GM21737 (cell line): ENCODE data around the gene BLZF1.
A peak's percentile ranks its signal among the peaks of the same experiment; 100 is the strongest.
"Not testable (repeated sequence)": the region's sequence is repeated elsewhere in the genome, so short reads cannot be mapped to it uniquely, and the experiment has no call there.

Experiments
- ATAC-seq: cut with Tn5 transposase; IDR thresholded peaks from one replicate; pipeline ENCODE4 v1.9.1; 2021; ENCODE audit warnings: mild to moderate bottlenecking, moderate library complexity; ENCODE audit not compliant: unreplicated experiment

The BLZF1 gene, protein sequence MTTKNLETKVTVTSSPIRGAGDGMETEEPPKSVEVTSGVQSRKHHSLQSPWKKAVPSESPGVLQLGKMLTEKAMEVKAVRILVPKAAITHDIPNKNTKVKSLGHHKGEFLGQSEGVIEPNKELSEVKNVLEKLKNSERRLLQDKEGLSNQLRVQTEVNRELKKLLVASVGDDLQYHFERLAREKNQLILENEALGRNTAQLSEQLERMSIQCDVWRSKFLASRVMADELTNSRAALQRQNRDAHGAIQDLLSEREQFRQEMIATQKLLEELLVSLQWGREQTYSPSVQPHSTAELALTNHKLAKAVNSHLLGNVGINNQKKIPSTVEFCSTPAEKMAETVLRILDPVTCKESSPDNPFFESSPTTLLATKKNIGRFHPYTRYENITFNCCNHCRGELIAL

DNA sequence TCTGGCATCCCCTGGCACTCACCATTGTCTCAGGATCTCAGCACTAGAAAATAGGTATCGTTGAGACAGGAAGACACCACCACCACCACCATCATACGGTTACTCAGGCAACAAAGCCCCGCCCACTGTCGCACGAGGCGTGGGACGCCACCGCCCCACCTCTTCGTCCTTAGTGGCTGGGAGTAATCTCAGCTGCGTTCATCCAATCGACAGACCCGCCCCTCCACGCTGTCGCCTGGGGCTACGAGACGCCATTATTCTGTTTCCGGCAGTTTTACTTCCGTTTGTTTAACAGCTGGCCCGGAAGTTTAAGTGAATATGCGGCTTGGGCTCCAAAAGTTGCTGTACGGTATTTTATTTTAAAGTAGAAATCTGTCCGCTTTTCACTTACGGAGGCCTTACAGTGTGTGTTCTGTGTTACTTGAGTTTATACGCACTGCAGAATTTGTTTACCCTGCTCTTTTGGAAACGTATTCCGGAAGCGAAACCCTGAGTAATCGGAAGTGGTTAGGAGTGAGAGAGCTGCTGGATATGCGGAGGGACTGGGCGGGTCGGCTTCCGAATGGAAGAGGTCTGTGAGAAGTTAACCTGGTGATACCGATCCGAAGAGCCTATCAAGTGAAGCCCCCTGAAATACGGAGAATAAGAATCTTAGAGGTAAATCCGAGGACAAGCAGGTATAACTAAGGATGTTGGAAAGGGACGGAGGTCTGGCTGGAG lies at the start of gene BLZF1, which contains the start of gene NME7:
BLZF1 (plus strand) TSS at position 510 of the 720 bp plus-strand sequence. CDS start 1,328 bp downstream, outside the sequence.
NME7 (minus strand) TSS at position 112 of the 720 bp plus-strand sequence; CDS start at position 25, 87 bp downstream.
- ATAC-seq, result peak; percentile 97

DNA sequence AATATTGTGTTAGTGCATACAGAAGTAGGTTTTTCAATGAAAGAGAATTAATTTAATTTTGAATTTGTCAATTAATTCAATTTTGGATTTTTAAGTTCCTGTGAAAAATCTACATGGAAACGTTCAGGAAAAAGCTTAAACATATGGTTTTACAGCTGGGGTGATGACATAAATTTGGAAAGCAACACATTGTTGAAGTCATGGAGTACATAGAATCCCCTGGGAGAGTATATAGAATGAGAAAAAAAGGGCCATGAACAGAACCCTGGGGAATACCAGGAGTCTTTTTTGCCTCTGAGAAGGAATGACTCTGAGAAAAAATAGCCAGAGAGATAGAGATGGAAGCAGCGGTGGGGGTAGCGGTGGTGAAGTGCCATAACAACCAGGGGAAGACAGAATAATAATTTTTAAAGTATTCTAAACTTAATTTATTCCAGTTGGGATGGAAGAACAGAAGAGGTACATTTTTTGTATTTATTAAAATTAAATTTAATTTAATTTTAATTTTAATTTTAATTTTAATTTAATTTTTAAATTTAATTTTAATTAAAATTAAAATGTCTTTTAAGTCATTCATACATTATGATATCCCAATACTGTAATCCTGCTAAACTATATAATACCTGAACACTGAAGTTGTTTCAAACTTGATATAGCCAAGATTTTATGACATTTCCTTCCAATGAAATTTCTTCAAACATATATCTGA lies 49.3 kb upstream of the BLZF1 start:
- no peak for ATAC-seq

DNA sequence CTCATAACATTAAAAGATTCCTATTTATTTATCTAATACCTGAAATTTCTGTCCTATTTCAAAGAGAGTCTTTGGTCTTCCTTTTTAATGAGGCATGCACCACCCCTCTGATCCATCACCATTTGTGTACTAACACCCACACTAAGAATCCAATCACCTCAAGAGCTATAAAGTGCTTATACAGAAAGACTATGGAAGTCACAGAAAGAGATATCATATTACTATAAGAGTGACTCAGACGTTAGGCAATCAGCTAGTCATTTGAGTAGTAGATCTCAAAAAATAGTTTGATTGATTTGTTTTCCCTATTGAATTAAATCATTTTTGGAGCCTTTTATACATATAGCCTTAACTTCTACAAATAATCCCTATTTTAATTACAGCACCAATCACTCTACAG lies 46.5 kb upstream of the BLZF1 start:
- ATAC-seq, result no peak

DNA sequence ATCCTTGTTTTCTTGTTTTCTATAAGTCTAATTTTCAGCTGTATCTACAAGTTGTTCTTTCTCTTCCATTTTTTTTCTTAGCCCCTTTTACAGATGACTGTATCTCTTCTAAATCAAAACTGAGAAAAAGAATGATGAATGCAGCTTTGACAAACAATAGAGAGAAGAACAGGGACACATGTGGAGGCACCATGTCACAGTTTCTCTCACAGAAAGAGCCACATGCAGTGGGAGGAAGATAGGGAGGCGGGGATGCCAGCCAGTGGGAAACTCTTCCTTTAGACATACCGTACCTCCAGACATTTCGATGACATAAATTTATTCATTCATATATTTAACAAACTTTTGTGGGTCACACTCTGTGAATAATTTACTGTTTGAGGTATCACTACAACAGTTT lies 45.9 kb upstream of the BLZF1 start:
- no peak for ATAC-seq

DNA sequence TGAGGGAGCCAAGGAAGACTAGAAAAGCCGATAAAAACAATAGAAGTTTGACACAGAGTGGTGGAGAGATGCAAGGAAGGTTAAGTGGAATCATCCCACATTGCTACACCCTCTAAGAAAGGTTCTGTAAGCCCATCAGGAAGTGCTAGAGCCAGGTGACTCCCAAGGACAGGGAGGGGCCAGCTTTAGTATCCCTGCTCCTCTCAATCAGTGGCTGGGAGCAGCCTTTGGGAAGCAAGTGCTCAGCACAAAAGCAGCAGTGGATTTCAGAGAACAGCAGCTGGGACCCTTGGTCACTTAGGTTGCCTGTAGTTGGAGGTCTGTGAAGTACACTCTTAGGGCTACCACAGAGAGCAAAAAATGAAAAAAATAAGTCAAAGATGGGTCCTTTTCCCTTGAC lies 42.9 kb upstream of the BLZF1 start:
- no peak for ATAC-seq

DNA sequence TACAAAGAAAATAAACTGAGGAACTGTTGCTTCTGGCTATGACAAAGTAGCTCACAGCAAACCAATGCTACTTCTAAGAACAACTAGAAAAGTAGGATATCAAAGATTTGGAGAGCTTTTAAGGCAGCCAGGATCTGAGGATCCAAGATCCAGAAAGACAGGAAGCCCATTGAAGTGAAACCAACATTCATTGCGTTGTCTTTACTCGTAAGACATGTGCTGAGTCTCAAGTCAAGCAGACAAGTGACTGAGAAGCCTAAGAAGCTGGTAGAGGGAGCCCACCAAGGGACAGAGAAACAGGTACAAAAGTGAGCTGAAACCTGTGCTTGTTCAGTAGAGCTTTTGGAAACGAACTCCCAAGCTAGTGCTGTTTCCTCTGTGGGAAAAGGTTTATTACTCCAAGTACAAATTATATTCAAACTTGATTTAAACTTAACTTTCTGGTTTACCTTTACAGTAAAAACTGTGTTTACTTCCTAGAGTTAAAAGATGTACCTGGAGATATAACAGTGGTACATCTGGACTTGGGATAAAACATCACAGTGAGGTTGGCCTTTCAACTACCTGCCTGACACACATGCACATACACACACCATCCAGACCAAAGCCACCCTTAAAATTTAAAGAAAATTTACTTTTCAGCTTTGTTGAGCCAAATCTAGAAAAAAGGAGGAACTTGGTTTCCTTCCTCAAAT lies 41.6 kb upstream of the BLZF1 start:
- no peak for ATAC-seq

DNA sequence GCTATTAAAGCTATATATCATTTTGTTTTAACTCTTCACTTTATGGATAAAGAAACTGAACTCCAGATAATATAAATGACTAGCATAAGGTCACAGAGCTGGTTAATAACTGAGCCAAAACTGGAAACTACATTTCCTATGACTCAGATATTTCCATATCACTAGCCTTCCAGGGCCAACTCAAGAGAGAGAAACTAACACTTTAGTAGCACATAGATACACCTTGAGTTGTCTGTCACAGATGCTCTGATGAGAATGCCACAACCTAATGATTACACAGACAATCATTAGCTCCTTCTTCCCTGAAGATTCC lies 41.1 kb upstream of the BLZF1 start:
- peak; percentile 91 for ATAC-seq

DNA sequence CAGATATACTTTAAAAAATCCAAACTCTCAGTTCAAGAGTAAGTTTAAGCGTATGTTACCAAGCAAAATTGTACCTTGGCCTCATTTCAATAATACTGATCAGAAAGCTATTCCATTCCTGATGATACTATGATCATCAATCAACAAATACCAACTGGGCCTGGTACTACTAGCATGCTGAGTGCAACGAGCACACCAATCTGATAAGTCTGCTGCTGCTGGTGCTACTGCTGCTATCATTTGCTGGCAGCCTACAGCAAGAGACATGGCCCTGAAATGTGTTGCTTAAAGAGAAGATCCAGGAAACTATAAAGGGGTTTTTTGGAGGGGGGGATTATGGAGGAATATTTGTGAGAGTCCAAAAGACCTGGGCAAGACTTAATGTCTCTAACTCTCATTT lies 40.1 kb upstream of the BLZF1 start:
- no peak for ATAC-seq

DNA sequence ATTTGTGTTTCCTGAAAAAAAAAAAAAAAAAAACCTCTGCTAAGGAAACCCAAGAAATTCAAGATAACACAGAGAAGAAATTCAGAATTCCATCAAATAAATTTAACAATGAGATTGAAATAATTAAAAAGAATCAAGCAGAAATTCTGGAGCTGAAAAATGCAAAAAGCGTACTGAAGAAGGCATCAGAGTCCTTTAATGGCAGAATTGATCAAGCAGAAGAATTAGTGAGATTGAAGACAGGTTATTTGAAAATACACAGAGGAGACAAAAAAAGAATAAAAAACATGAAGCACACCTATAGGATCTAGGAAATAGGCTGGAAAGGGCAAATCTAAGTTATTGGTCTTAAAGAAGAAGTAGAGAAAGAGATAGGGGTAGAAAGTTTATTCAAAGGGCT lies 38.6 kb upstream of the BLZF1 start:
- ATAC-seq, result no peak

DNA sequence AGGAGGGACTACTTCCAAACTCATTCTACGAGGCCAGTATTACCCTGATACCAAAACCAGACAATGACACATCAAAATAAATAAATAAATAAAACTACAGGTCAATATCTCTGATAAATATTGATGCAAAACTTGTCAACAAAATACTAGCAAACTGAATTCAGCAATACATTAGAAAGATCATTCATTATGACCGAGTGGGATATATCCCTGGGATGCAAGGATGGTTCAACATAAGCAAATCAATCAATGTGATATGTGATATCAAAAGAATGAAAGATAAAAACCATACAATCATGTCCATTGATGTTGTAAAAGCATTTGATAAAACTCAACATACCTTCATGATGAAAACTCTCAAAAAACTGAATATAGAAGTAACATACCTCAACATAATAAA lies 37.1 kb upstream of the BLZF1 start:
- ATAC-seq, result no peak

DNA sequence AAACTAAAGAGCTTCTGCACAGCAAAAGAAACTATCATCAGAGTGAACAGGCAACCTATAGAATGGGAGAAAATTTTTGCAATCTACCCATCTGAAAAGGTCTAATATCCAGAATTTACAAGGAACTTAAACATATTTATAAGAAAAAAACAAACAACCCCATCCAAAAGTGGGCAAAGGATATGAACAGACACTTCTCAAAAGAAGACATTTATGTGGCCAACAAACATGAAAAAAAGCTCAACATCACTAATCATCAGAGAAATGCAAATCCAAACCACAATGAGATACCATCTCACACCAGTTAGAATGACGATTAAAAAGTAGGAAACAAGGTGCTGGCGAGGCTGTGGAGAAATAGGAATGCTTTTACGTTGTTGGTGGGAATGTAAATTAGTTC lies 33.3 kb upstream of the BLZF1 start:
- ATAC-seq, result not testable (repeated sequence)

DNA sequence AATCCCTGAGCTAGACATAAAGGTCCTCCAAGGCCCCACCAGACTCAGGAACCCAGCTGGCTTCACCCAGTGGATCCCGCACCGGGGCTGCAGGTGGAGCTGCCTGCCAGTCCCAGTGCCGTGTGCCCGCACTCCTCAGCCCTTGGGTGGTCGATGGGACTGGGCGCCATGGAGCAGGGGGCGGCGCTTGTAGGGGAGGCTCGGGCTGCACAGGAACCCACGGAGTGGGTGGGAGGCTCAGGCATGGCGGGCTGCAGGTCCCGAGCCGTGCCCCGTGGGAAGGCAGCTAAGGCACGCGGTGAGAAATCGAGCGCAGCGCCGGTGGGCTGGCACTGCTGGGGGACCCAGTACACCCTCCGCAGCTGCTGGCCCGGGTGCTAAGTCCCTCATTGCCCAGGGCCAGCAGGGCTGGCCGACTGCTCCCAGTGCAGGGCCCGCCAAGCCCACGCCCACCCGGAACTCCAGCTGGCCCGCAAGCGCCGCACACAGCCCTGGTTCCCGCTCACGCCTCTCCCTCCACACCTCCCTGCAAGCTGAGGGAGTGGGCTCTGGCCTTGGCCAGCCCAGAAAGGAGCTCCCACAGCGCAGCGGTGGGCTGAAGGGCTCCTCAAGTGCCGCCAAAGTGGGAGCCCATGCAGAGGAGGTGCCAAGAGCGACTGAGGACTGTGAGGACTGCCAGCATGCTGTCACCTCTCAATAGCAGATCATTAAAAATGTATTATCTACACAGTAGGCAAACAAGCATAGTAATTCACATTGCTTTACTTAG lies 30.9 kb upstream of the BLZF1 start:
- ATAC-seq, result not testable (repeated sequence)

DNA sequence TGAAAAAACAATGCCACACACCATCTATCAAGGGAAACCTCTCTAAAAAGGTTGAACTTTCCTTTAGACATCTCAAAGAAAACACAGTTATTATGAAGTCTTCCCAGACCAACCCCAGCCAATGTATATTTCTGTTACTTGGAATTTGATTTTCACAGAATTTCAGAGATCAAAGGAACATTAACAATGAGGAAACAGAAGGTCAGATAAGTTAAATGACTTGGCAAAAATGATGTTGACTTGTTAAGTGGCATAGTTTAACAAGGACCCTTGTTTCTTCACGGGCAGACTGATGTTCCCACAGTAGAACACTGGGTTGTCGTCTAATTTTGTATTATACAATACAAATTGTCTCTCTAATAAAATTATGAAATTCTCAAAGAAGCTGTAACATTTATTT lies 29.4 kb upstream of the BLZF1 start:
- ATAC-seq, result no peak

DNA sequence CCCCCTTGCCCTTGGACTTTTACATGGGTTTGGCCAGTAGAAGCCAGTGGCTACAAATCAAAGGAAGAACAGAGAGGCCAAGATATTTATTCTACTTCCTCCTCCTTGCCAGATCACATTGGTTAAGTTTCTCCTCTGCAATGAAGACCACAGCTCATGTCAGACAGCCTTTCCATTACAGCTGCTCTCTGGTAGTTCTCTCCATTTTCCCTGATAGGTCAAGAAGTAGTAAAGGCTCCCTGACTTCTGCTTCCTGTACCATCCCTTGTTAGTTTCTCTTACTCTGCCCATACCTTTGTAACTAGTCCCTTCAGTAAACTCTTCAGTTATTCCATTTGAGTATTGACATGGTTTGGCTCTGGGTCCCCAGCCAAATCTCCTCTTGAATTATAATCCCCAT lies 28.2 kb upstream of the BLZF1 start:
- no peak for ATAC-seq

DNA sequence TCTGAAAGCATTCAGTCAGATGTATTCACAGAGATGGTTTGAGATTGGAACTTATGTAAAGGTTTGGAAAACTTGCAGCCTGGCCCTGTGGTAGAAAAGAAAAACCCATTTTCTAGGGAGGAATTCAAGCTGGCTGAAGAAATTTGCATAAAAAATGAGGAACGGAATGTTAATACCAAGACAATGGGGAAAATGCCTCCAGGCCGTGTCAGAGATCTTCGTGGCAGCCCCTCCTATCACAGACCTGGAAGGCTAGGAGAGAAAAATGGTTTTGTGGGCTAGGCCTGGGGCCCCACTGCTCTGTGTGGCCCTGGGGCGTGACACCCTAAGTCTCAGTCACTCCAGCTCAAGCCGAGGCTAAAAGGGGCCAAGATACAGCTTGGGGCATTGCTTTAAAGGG lies 27.1 kb upstream of the BLZF1 start:
- no peak for ATAC-seq

DNA sequence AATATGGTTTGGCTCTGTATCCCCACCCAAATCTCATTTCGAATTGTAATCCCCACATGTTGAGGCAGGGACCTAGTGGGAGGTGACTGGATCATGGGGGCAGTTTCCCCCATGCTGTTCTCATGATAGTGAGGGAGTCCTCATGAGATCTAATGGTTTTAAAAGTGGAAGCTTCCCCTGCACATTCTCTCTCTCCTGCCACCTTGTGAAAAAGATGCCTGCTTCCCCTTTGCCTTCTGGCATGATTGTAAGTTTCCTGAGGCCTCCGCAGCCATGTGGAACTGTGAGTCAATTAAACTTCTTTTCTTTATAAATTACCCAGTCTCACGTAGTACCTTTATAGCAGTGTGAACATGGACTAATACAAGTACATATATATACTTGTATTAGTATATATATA lies 25.9 kb upstream of the BLZF1 start:
- not testable (repeated sequence) for ATAC-seq

DNA sequence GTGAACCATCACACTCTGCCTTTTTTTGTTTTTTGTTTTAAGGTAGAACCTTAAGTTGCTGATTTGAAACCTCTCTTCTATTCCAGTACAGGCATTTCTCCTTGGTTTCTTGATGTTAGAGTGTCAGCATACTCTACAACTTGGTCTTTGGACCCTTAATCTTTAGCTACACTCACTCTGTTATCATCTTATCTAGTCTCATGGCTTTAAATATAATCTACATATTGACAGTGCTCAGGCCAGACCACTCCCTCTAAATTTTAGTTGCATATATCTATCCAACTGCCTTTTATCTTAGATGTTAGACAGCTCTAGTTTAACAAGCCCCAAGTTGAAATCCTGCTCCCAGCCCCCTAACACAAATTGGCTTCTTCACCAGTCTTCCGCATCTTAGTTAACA lies 22.5 kb upstream of the BLZF1 start:
- no peak for ATAC-seq

DNA sequence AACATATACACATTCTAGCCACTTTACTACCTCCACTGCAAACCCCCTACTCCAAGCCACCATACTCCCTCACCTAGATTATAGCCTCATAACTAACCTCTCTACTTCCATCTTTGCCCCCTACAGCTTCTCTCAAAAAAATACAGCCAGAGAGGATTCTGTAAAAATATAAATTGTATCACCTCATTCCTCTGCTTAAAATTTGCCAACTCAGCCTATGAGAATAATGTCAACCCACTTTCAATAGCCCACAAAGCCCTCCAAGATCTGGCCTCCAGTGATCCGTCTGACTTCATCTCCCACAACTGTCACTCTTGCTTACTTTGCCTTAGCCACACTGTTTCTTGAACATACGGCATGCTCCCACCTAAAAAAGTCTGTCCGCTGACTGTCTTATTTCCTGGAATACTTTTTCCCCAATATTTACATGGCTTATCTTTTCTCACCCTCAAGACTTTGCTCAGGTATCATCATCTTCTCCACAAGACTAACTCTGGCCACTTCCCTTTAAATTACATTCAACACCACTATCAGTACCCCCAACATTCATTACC lies 21.9 kb upstream of the BLZF1 start:
- ATAC-seq, result no peak

DNA sequence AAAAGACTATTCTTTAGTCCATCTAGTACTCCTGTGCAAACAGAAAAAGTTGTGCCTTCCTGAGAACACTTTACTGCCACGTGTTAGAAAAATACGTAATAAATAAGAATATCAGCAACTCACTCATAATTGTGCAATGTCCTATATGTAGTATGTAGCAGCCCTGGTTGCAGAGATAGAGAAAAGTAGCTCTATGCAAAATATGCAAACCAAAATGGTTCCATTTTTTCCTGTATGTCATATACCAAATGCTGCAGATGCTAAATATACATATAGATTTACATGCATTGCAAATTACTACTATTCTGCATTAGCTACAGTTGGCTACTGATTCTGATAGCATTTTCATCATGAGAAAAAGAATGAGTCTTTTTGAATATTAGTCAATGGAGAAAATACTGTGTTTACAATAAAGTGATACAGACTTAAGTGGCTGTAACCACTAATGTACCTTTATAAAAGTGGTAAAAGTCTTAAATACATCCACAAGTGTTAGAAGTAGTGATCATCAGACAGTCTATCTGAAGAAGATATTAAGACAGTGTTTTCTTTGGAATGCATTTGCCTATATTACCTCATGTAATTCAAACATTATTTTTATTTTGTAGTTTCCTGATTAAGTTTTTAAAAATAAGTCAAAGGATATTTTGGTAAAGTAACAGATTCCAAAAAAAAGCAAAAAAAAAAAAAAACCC lies 20.2 kb upstream of the BLZF1 start:
- no peak for ATAC-seq
